A549 (cell line): ENCODE measurements around the gene FLT3LG.

Experiments
- EP300 ChIP-seq, 2 experiments: fragments of >200 bp; sonication (Bioruptor Twin); formaldehyde crosslinking; IDR thresholded peaks; 2 replicates in 1 of 2; 3 replicates in 1 of 2; pipeline ENCODE4 v1.6.1; 2016 to 2017
- JUN ChIP-seq, 2 experiments: fragments of >200 bp; sonication (Bioruptor Twin); formaldehyde crosslinking; IDR thresholded peaks; 2 replicates in 1 of 2; 3 replicates in 1 of 2; pipeline ENCODE4 v1.6.1; 2016 to 2017
- MAFK ChIP-seq: fragments of 450-650 bp; IDR thresholded peaks from 2 replicates; pipeline ENCODE4 v1.6.1; 2014; ENCODE audit not compliant: partially characterized antibody
- POLR2A ChIP-seq: IDR thresholded peaks from 2 replicates; pipeline ENCODE4 v1.6.1; 2012; ENCODE audit warnings: mild to moderate bottlenecking, low read length
- POLR2AphosphoS2 ChIP-seq: conservative IDR thresholded peaks from 2 replicates; pipeline ENCODE4 v1.6.1; 2012; ENCODE audit warnings: low read length, improper control_type of control experiment, inconsistent platforms
- SREBF2 ChIP-seq: fragments of 450-650 bp; IDR thresholded peaks from 2 replicates; pipeline ENCODE4 v1.6.1; 2014; ENCODE audit warnings: mild to moderate bottlenecking, moderate library complexity
- ZNF302 ChIP-seq: fragments of 250-450 bp; sonication (Bioruptor Pico); IDR thresholded peaks from 2 replicates; pipeline ENCODE4 v1.9.0; 2021; ENCODE audit warnings: inconsistent platforms, mild to moderate bottlenecking, moderate library complexity
- TF ChIP-seq, protein P1 (sequence below): fragments of >200 bp; sonication (Bioruptor Twin); formaldehyde crosslinking; IDR thresholded peaks from 3 replicates; pipeline ENCODE4 v1.5.1; 2016
- TF ChIP-seq, protein P2 (sequence below): IDR thresholded peaks from 2 replicates; pipeline ENCODE4 v1.6.1; 2012

DNA sequence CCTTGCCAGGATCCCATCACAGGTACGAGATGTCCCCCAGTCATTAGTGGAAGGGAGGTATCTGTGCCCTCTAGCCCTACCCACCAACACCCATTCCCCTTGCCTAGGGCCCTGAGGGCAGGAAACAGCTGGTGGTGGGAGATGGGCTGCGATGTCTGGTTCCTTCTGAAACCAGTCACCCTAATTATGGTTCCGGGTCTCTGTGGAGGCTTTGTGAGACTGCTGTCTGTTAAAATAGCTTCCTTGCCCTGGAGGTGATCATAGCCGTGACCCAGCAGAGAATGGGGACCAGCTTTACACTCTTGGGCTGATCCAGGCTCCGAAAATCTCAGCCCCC, 15.5 kb upstream of the FLT3LG start:
- TF ChIP-seq, protein P1, sequence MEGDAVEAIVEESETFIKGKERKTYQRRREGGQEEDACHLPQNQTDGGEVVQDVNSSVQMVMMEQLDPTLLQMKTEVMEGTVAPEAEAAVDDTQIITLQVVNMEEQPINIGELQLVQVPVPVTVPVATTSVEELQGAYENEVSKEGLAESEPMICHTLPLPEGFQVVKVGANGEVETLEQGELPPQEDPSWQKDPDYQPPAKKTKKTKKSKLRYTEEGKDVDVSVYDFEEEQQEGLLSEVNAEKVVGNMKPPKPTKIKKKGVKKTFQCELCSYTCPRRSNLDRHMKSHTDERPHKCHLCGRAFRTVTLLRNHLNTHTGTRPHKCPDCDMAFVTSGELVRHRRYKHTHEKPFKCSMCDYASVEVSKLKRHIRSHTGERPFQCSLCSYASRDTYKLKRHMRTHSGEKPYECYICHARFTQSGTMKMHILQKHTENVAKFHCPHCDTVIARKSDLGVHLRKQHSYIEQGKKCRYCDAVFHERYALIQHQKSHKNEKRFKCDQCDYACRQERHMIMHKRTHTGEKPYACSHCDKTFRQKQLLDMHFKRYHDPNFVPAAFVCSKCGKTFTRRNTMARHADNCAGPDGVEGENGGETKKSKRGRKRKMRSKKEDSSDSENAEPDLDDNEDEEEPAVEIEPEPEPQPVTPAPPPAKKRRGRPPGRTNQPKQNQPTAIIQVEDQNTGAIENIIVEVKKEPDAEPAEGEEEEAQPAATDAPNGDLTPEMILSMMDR: no peak
- TF ChIP-seq ZNF302 (no peak), JUN (IDR thresholded peaks at IDR 0.05) (no peak), EP300 (IDR thresholded peaks at IDR 0.05) (no peak), SREBF2 (no peak), POLR2A (no peak), MAFK (no peak), POLR2AphosphoS2 (no peak)
- TF ChIP-seq, protein P2, sequence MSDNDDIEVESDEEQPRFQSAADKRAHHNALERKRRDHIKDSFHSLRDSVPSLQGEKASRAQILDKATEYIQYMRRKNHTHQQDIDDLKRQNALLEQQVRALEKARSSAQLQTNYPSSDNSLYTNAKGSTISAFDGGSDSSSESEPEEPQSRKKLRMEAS: no peak
